CD1c-positive myeloid dendritic cell (primary cell): ENCODE data around the gene SDF4.

Experiments used
- DNase-seq: peaks from one replicate; pipeline ENCODE4 v3.0.0-alpha.2; 2016; ENCODE audit errors: extremely low spot score

Gene SDF4

GRCh38 chr1:1241588-1242219, 9.9 kb upstream of the SDF4 start:
- no peak for DNase-seq

GRCh38 chr1:1240822-1241587, 9.2 kb upstream of the SDF4 start:
- DNase-seq, result no peak

- no peak for DNase-seq
These were observed 8.5 kb upstream of the SDF4 start for GRCh38 chr1:1240348-1240732.

GRCh38 chr1:1239614-1240347, 8.0 kb upstream of the SDF4 start:
- DNase-seq, result no peak

GRCh38 chr1:1239227-1239613, 7.4 kb upstream of the SDF4 start:
- DNase-seq, result no peak

GRCh38 chr1:1238702-1239178, 6.9 kb upstream of the SDF4 start:
- no peak for DNase-seq

- no peak for DNase-seq
These were observed 6.3 kb upstream of the SDF4 start for GRCh38 chr1:1237874-1238701.

GRCh38 chr1:1236945-1237873, 5.4 kb upstream of the SDF4 start:
- no peak for DNase-seq

- no peak for DNase-seq
These were observed 4.5 kb upstream of the SDF4 start for GRCh38 chr1:1236176-1236763.

- DNase-seq, result no peak
These were observed 3.4 kb upstream of the SDF4 start for GRCh38 chr1:1235016-1235744.

- DNase-seq, result no peak
These were observed 2.5 kb upstream of the SDF4 start for GRCh38 chr1:1234180-1234808.

GRCh38 chr1:1233567-1233892, 1.7 kb upstream of the SDF4 start:
- no peak for DNase-seq

- DNase-seq, result no peak
These were observed 1.2 kb upstream of the SDF4 start for GRCh38 chr1:1232796-1233566.

GRCh38 chr1:1232208-1232795, 501 bp upstream of the SDF4 start, which contains the start of gene B3GALT6:
TSS of gene B3GALT6 (plus strand) at chr1:1232237. CDS start at chr1:1232279, 42 bp downstream.
- DNase-seq, result no peak

- peak; percentile 18 for DNase-seq
These were observed 973 bp downstream of the SDF4 start for GRCh38 chr1:1230656-1231399.

- DNase-seq, result no peak
These were observed 2.0 kb downstream of the SDF4 start for GRCh38 chr1:1229770-1230169.

GRCh38 chr1:1228596-1229321, 3.0 kb downstream of the SDF4 start:
- DNase-seq, result no peak
